Calu3 (cell line): ENCODE measurements around the gene IL1B. TPM values are rescaled to one million over a fixed set of nuclear protein-coding genes. Genes with fewer than 3 reads are reported as not detected.

Source experiments
- BruUV-seq: library from RNA; stranded (reverse); fragments of 400-500 nt; replicated peaks from 2 replicates; lab custom pipeline; 2021; lab: Mats Ljungman, UMichigan
- CTCF ChIA-PET: fragments of 300-600 bp; sonication (Branson Sonifier 250); formaldehyde crosslinking; loops from one replicate; lab custom pipeline; 2022; ENCODE audit warnings: antibody characterized with exemption; lab: Charles Lee
- DNase-seq: peaks from one replicate; pipeline ENCODE4 v3.0.0; 2022
- H3K27ac Mint-ChIP-seq: one replicate; pipeline ENCODE4 v1.8.0; 2022; ENCODE audit warnings: mixed read lengths; ENCODE audit not compliant: unreplicated experiment
- H3K27me3 Mint-ChIP-seq: one replicate; pipeline ENCODE4 v1.8.0; 2022; ENCODE audit warnings: mixed read lengths; ENCODE audit not compliant: unreplicated experiment
- H3K36me3 Mint-ChIP-seq: one replicate; pipeline ENCODE4 v1.8.0; 2022; ENCODE audit warnings: mild to moderate bottlenecking, moderate library complexity, mixed read lengths; ENCODE audit not compliant: insufficient read depth, unreplicated experiment
- H3K4me1 Mint-ChIP-seq: one replicate; pipeline ENCODE4 v1.8.0; 2022; ENCODE audit warnings: mild to moderate bottlenecking, low read depth, mixed read lengths; ENCODE audit not compliant: unreplicated experiment
- H3K4me3 Mint-ChIP-seq: one replicate; pipeline ENCODE4 v1.8.0; 2022; ENCODE audit warnings: mild to moderate bottlenecking, low read depth, moderate library complexity, mixed read lengths; ENCODE audit not compliant: unreplicated experiment
- H3K9me3 Mint-ChIP-seq: one replicate; pipeline ENCODE4 v1.8.0; 2022; ENCODE audit warnings: low read depth, mixed read lengths; ENCODE audit not compliant: unreplicated experiment
- CTCF ChIP-seq: fragments of 200-600 bp; IDR thresholded peaks from one replicate; pipeline ENCODE4 v1.8.0; 2022; ENCODE audit warnings: antibody characterized with exemption; ENCODE audit not compliant: unreplicated experiment
- intact Hi-C: fragments of 100-400 bp; cut with micrococcal nuclease; formaldehyde crosslinking; loops from one replicate; pipeline ENCODE4 v1.10.0; 2022; ENCODE audit not compliant: unreplicated experiment
- total RNA-seq: library from RNA; stranded (reverse); gene quantifications from 2 replicates; pipeline ENCODE4 v1.2.3, GENCODE V29; 2022

IL1B gene
- total RNA-seq, 1 experiment from 2014 or later, result 15.5 TPM

GRCh38 chr2:112794131-112794733, 42.3 kb downstream of the IL1B start:
- H3K36me3 Mint-ChIP-seq, result peaks cover 30% of the 10 kb centered on the region
- intact Hi-C loops, result loop anchor here (1.0 kb wide), 1 partner anchor 10 kb away; no protein-coding TSS in a partner anchor
- H3K9me3 Mint-ChIP-seq, result peaks cover 7% of the 10 kb centered on the region
- H3K27me3 Mint-ChIP-seq, result no peaks in the 10 kb centered on the region
- peak; percentile 82 for DNase-seq
- peak overlapping the region; percentile 47 for H3K4me3 Mint-ChIP-seq
- no peak for TF ChIP-seq CTCF
- H3K27ac Mint-ChIP-seq, result peak overlapping the region; percentile 99
- H3K4me1 Mint-ChIP-seq, result peaks cover 81% of the 10 kb centered on the region
- BruUV-seq, result no TSS peak
- CTCF ChIA-PET, result interaction anchor here (0.9 kb wide), 1 partner anchor 91 kb away, joined by 3 read pairs; no protein-coding TSS in a partner anchor

DNA sequence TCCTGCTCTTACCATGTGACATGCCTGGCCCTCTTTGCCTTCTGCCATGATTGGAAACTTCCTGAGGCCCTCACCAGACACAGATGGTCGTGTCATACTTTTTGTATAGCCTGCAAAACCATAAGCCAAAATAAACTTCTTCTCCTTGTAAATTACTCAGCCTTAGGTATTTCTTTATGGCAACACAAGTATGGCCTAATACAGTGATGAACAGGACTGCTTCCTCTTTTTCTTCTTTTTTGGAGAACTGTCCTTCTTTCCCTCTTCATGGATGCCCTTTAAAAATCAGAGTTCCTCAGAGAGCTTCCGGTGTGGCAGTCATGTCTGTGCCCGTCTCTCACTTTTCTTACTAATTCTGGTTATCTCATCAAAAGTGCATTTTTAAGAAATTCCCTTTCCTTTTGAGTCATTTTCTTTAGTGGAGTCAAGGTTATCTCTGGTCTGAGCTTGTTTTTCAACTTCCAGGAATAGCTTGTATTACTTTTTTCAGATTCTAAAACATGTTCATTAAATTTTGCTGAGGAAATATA, 43.1 kb downstream of the IL1B start:
- no peak for DNase-seq
- H3K27me3 Mint-ChIP-seq, result no peaks in the 10 kb centered on the region
- H3K4me3 Mint-ChIP-seq, result peak overlapping the region; percentile 47
- peaks cover 82% of the 10 kb centered on the region for H3K4me1 Mint-ChIP-seq
- peak overlapping the region; percentile 99 for H3K27ac Mint-ChIP-seq
- CTCF ChIA-PET, result interaction anchor here (0.7 to 0.9 kb wide), 2 partner anchors 65 to 91 kb away, joined by 3 read pairs; no protein-coding TSS in a partner anchor
- TF ChIP-seq CTCF, result no peak
- peaks cover 30% of the 10 kb centered on the region for H3K36me3 Mint-ChIP-seq
- TSS peak; percentile 96 for BruUV-seq
- intact Hi-C loops, result no loop called here
- peaks cover 9% of the 10 kb centered on the region for H3K9me3 Mint-ChIP-seq

GRCh38 chr2:112792419-112792818, 44.2 kb downstream of the IL1B start:
- peaks cover 8% of the 10 kb centered on the region for H3K9me3 Mint-ChIP-seq
- no peak overlapping the region for H3K4me3 Mint-ChIP-seq
- BruUV-seq, result no TSS peak
- no peak for DNase-seq
- peaks cover 30% of the 10 kb centered on the region for H3K36me3 Mint-ChIP-seq
- no peaks in the 10 kb centered on the region for H3K27me3 Mint-ChIP-seq
- CTCF ChIA-PET, result no interaction called here
- no peak for TF ChIP-seq CTCF
- peaks cover 79% of the 10 kb centered on the region for H3K4me1 Mint-ChIP-seq
- peak overlapping the region; percentile 99 for H3K27ac Mint-ChIP-seq
- intact Hi-C loops, result no loop called here

DNA sequence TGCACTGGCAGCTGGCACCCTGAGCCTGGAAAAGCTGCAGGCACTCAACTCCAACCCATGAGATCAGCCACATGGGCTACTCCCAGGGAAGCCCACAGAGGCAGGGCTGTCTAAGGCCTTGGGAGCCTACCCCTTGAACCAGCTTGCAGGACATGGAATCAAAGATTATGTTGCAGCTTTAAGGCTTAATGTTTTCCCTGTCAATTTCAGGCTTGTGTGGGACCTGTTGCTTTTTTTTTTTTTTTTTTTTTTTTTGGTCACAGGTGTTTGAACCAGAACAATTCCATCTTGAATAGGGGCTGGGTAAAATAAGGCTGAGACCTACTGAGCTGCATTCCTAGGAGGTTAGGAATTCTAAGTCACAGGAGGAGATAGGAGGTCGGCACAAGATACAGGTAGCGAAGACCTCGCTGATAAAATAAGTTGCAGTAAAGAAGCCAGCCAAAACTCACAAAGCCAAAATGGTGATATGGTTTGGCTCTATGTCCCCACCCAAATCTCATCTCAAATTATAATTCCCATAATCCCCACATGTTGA, 44.8 kb downstream of the IL1B start:
- Mint-ChIP-seq H3K4me3 (no peak overlapping the region), H3K27ac (no peak overlapping the region), H3K36me3 (peaks cover 29% of the 10 kb centered on the region), H3K9me3 (peaks cover 6% of the 10 kb centered on the region), H3K27me3 (no peaks in the 10 kb centered on the region), H3K4me1 (peaks cover 72% of the 10 kb centered on the region)
- no peak for TF ChIP-seq CTCF
- CTCF ChIA-PET, result no interaction called here
- intact Hi-C loops, result no loop called here
- no TSS peak for BruUV-seq
- DNase-seq, result no peak
